GM21737 (cell line): ENCODE results near the gene SMG5.

Experiments used
- ATAC-seq: cut with Tn5 transposase; IDR thresholded peaks from one replicate; pipeline ENCODE4 v1.9.1; 2021; ENCODE audit warnings: mild to moderate bottlenecking, moderate library complexity; ENCODE audit not compliant: unreplicated experiment

The SMG5 gene

DNA sequence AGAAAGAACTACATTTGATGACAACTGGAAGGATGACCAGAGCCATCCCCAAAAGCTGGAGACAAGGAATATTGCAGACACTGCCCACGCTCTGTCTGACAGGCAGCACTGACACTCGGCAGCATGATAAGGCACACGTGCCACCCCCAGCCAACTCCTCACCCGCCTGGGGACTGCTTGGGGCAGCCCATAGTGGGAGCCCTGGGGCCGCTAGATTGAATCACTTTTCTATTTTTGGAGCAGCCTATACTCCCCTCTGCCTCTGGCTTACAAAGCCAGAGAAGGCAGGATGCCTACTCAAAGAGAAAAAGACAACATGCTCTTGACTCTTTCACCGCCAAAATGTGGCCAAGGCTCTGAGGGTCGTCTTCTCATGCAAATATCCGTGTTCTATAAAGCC is 1.3 kb downstream of the SMG5 start:
- ATAC-seq = no peak

DNA sequence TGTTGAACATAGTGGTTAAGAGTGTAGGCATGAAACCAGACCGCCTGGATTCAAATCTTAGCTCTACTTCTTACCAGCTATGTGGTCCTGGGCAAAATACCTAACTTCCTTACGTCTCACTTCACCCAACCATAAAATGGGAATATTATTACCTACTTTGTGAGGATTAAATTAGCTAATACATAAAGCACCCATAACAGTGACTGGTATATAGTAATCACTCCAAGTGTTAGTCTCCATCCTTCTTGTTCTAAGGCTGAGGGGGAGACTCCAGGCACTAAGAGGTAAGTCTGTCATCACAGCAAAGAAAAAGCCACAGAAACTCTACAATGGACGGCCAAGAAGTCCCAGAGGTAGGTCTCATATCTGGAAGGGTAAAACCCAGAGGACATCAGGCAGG is 2.8 kb downstream of the SMG5 start:
- ATAC-seq = no peak

DNA sequence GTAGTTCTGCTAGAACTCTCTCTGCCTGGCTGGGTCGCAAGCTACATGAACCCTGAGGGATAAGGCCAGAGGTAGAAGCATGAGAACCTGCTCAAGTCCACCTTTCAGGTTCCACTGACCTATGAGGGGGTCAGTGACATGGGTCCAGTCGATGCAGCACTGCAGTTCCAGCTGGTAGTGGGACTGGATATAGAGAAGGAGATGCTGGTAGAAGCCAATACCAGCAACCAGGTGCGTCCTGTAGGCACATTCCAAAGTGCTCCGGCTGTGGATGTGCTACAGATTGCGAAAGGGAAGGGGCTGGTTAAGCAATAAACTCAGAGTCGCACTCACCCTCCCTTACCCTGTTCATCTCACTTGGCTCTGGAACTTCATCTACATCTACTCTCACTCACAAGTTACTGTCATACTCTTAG is 5.7 kb downstream of the SMG5 start:
- no peak for ATAC-seq

DNA sequence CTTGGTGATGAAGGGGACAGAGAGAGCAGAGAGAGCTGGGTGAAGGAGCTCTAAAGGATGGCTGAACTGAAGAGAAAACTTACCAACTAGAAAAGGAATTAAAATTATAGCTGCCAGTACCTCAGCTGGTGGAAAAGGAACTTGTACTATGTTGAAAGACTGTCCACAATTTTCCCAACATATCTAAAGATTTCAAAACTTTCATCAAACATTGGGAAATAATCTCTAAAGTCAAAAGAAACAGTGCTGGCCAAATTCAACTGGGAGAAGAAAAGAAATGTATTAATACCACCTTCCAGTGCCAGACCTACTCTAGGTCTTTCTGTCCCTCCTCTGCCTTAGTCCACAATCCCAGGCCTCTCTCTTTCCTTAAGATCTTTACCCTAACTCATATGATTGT is 6.1 kb downstream of the SMG5 start:
- ATAC-seq = no peak

DNA sequence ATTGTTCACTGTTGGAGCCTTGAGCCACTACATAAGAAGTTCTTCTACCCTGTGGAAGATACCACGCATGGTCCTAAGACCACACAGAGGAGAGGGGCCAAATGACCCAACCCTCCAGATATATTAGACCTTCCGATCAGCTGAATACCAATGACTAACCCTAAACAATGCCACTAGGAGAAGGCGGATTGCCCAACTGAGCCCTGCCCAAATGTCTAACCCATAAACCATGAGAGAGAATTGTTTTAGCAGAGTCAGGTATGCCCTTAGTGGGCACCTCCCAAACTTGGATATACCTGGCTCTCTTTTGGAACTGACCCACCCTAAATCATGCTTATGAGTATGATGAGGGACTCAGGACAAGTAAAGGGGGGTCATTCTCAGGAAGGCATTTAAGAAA is 12.3 kb downstream of the SMG5 start:
- no peak for ATAC-seq

DNA sequence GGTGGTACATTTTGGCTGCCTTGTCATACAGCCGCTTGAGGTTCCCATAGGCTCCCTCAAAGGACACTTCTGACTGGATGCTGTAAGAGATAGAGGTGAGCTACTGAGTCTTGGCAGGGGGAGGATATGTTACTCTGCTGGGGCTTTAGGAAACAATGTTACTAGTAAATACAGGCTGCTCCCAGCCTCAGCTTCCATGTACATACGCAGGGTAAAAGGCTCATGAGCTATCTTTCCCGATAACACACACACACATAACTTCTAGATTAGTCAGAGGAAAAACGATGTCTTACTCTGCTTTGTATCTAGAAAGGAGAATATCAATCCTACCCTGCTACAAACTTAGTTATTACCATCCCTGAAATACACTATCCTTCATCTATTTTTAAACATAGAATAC is 14.3 kb downstream of the SMG5 start:
- ATAC-seq = no peak

DNA sequence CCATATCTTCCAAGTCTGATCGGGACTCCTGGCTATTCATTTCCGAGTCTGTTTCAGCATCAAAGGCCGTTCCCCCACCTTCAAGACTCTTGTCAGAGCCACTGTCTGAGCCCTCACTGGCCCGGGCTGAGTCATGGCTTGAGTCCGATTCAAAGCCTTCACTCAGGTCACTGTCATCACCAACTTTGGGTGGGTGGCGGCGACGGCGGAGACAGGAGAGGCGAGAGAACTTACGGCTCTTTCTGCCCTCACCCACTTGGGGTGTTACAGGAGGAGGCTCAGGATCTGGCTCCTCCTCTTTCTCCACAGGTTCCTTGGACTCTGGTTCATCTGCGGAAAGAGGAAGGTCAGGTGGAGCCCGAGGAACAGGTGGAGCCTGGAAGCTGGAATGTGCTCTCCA is 16.6 kb downstream of the SMG5 start:
- no peak for ATAC-seq

DNA sequence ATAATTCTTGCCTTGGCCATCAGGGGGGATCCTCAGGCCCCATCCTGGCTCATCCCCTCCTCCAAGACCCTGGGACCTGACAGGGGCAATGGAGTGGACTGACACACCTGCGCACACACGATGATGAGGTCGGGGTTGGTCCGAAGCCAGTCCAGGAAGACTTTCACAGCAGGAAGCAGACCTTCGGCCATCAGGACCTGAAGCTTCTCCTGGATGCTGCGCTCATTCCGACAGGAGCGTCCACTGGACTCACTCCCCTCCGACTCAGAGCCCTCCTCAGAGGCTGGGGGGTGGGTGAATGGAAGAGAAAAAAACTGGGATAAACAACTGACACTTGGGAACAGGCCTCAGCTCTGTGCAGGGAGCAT is 19.4 kb downstream of the SMG5 start:
- ATAC-seq = no peak

DNA sequence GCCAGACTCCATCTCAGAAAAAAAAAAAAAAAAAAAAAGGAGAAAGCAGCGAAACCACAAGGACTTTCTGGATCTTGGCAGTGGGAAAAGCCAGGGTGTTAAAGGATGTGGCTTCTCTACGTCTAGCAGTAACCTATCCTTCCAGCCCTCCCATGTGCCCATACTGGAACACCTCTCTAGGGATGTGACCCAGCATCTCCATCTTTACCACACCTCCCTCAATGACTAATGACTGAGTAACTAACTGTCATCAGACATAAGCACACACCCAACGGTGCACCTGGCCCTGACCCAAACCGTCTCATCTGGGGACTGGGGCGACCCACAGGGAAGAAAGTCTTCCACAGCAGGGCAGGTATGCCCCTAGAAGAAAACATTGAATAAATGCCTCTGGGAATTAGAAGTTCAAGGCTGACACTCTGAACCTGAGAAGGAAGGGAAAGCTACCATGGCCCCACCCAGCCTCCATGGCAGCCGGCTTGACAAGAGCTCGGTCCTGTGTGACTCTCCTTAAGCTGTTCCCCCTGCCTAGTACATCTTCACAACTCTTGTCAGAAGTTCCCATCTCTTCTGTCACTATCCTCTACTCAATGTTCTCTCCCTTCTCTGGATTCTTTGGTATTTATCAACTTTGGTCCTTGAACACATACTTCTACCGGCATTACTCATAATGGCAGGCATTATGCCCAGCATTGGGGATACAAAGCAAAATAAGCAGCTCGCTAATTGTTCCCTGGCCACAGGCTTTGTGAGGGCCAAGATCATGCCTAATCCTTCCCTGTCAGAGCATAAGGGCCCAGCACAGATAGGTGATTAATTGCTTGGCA is 20.0 kb downstream of the SMG5 start:
- no peak for ATAC-seq

DNA sequence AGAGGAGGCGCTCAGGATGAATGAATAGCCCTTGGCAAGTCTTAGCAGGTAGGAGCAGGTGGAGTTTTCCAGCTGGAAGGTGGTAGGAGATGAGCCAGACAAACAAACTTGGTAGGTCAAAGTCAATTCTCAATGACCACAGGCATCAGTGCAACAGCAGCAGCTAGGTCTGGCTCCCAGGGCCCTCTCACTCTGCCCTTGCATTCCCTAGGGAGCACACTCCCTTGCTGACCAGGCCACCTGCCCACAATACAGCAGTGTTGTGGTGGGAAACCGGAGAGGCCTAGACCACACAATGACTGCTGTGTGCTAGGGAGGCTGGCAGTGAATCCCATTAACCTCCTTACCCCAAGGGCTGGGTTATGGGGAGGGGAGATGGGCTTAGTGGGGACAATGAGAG is 21.7 kb downstream of the SMG5 start:
- ATAC-seq = no peak

DNA sequence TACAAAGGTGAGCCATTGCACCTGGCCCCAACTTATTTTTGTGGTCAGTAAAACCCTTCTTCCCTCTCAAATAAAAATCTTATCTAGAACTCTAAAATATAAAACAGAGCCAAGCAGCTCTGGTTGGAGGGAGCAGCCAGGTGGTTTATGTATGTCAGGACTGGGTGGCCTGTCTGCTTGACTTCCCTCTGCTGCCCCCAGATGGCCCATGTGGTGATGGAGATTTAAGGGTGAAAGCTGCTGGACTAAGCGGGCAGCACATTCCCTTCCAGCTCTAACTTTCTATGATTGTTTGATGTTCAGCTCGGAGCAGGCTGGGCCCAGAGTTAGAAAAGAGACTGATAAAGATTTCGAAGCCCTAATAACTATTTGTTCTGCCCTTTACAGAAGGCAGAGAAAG is 22.8 kb downstream of the SMG5 start:
- no peak for ATAC-seq

DNA sequence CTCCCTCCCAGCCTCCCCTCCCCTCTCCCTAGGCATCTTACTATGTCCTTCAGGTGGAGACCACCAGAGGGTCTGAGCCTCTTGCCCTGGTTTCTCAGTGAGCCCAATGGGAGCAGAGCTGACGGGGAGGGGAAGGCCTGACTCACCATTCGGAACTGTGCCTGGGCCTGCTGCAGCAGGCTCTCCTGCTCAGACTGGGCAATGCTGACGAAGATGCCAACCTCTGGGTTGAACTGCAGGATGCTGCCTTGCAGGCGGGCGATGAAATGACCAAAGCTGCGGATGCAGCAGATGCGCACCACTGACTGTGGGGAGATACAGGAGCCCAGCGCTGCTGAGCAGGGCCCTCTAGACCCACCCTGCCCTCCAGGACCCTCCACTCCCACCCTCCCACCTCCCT is 23.8 kb downstream of the SMG5 start:
- no peak for ATAC-seq

DNA sequence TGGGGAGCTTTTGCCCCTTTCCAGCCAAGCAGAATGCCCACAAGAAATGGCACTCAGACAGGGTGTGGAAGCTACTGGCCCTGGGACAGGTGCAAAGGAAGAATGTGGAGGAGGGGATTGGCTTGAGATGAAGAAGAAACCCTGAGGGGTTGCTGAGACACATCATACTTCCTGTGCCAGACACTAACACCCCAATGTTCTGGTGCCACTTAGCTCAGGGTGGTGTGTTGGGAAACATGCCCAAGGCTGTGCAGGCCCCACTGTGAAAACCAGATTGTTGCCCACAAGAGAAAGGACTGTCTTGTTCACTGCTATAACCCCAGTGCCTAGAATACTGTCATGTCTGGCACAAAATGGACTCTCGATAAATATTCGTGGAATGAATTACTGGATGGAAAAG is 24.9 kb downstream of the SMG5 start:
- no peak for ATAC-seq

DNA sequence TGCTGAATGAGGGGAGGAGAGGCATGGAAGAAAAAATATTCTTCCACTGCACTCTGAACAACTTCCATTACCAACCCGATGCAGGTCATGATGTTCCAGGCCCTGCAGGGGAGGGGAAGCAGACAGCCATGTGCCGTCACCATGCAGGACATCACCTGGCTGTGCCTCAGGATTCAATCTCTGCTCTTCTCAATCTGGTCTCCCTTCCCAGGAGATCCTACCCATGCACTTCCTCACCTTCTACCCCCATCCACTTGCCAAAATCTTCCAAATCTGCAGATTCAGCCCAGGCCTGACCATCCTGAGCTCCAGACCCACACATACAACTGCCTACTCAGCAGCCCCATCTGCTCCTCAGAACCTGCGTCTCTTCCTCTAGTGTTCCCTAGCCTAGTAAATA is 29.0 kb downstream of the SMG5 start:
- no peak for ATAC-seq

DNA sequence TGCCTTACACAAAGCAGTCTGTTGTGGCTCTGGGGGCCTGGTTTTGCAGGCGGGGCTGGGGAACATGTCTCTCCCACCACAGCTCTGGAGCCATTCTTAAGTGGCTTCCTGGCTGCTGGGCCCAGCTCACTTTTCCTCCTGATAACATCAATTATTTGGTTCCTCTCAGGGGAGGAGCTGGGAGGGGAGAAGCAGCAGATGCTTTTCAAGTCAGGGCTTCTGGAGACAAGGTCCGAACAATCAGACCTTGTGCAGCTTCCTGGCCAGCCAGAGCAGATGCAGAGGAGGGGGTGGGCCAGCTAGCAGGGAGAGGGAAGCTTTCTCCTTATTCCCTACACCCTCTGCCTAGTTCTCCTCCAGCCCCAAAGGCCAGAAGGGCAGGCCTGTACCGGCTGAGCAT is 31.1 kb downstream of the SMG5 start:
- ATAC-seq = no peak

DNA sequence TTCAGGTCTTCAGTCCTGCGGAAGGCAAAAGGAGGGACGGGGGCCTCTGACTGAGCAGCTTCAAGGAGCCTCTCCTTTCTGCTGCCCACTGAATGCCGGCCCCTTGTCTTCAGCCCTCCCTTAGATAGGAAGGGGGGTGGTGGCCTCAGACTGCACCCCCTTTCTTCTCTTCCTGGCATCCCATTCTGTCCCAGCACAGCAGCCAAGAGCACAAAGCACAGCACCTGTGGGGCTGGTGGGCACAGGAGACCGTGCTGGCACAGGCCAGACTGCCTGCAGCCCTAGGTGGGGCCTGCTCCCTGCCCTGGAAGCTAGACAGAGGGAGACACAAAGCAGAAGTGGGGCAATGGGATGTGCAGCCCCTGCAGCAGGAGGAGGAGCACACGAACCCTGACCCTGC is 33.0 kb downstream of the SMG5 start:
- no peak for ATAC-seq

DNA sequence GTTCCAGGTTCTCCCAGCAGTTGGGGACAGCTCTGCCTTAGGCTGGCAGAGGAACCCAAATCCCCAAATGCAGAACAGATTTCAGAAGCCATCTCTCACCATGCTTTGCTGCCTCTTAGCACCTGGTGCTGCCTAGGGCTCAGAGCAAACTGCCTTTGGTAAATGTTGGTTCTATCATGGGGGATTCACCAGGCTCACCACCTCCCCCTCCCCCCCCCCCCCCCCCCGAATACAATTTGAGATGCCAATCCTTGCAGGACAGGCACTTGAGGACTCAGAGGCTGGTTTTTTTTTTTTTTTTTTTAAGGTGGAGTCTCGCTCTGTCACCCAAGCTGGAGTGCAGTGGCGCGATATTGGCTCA is 34.3 kb downstream of the SMG5 start:
- no peak for ATAC-seq

DNA sequence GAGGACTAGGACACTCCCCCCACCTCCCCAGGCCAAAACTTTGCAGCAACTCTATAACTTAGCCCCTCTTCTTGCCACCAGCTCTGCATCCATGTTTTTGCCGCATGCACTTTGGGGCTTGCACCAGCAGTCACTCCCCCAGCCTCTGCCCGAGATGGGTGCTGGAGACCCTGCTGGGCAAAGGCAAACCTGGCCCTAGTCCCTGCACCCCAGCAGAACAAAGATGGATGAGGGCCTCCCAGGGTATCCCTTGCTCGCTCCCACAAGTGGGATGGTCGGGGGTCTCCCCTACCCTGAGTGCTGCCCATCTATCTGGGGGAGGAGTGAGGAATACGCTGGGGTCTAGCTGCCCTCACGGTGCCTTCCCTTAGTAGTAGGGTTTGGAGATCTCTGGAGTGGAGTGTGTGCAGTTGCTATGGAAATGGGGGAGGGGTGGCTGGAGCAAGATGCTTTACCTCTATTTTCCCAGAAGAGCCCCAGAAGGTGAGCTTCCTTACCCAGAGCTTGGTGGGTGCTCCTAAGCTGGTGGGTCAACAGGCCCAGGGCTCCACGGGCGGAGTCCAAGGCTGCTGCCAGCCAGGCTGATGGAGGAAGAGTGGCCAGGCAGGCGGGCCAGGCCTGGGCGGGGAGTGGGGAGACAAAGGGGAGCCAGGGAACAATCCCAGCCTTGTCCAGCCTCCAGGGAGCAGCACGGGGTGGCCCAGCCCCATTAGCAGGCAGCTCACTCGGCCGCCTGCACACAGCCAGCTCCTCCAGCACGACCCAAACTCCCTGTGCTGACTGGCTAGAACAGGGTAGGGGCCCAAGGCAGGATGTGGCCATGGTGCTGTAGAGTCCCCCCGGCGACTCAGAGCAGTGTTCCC is 34.9 kb downstream of the SMG5 start, which contains the start of gene PAQR6:
Gene PAQR6 (minus strand): TSS at position 597 of the 863 bp plus-strand sequence. CDS start 1,325 bp downstream, outside the sequence.
- ATAC-seq = no peak

DNA sequence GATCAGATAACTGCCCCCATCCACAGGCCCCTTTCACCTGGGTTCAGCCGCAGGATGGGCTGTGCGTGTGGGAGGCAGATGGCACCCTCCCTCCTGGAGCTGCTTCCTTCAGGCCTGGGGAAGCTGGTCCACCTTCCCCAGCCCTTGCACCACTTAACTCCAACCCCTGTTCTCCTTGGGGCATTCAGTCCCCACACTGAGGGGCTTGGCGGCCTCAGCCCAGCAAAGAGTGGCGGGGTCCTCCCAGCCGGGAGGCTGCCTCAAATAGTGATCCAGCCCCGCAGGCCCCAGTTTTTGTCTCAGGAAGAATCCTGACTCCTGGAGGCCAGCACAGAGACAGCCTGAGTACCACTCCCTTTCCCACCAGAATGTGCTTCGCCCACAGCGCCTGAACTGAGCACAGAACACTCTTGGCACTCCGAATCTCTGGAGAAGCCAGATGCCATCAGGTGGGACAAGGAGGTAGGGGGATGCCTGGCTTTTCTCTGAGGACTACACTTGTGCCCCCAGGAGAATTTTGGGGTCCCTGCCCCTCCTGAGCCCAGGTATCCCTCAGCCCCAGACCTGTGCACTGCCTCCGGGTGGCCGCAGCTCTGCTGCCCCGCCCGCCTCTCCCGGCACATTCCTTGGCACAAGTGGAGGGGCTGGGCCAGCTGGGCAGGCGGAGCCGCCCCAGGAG is 35.7 kb downstream of the SMG5 start:
- ATAC-seq = no peak

DNA sequence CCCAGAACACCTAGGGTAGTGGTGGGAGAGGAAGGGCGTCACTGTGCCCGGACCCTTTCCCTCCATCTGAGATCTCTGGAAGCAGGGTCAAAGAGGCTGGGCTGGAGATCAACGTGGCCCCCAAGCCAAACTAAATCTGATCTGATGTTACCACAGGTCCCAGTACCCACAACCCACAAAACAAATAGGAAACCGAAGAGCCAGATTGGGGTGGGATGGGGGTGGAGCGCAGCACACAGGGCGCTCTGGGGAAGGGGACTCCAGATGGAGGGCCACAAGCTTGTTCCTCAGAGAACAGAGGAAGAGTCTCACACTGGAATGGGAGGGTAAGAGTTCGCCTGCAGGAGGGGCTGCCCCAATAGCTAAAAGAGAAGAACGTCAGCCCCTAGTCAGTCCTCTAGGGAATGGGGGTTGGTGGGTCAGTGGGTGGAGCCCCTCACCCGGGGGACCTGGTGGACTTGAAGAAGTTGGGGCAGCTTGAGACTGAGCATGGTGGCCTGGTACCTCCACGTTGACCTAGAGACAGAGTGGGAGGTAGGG is 36.3 kb downstream of the SMG5 start:
- ATAC-seq = no peak

DNA sequence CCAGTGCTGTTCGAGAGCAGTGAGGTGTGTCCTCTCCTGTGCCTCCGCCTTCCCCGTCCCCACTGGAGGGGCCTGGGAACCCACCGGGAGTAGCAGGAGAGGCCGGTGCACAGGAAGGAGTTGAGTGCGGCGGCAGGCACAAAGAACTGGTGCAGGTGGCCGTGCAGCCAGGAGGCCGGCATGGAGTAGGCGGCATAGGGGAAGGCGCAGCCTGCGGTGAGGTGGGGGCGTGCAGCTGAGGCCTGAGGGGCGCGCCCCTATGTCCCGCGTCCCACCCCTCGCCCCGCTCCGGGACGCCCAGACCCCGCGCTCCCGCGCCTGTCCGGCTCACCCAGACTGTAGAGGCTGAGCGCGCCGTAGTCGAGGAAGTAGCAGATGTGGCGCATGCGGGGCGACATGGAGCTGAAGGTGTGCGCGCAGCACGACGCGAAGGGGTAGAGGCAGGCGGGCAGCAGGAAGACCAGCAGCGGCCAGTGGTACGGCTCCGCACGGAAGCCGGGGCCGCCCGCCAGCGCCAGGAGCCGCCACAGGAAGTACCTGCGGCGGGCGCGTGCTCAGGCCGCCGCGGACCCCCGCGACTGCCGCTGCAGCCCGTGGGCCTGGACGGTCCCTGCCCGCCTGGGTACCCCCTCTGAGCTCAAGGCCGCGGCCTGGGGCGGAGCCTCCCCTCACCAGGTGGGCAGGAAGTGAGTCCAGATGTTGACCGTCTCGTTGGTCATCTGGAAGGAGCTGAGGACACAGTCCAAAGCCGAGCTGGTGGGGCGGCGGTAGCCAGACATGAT is 37.0 kb downstream of the SMG5 start:
- ATAC-seq = no peak
